ENCODE measurements around the gene MX2.

DNA sequence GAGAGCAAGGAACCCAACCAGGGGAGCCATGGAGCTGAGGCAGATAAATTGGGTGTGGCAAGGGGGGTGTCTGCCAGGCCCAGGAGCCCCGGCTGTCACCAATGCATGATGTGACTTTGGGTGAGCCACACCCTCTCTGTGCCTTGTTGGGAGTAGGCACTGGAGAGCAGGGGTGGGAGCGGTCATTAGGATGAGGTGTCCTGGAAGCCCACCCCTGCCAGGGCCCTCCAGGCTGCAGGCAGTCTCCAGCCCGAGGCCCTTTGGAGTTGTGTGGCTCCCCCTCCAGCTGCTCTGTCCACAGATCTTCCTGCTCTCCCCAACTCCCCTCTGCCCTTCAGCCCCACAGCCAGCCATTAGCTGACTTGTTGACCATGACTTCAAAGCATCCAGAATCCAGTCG, 11.4 kb downstream of the MX2 start:
- no peak for TF ChIP-seq SMC3 (conservative IDR thresholded peaks at IDR 0.05; ENCODE audit: poor library complexity)
- no peak for TF ChIP-seq MXI1 (conservative IDR thresholded peaks at IDR 0.05; ENCODE audit: poor library complexity, severe bottlenecking)
- TF ChIP-seq, protein P1, sequence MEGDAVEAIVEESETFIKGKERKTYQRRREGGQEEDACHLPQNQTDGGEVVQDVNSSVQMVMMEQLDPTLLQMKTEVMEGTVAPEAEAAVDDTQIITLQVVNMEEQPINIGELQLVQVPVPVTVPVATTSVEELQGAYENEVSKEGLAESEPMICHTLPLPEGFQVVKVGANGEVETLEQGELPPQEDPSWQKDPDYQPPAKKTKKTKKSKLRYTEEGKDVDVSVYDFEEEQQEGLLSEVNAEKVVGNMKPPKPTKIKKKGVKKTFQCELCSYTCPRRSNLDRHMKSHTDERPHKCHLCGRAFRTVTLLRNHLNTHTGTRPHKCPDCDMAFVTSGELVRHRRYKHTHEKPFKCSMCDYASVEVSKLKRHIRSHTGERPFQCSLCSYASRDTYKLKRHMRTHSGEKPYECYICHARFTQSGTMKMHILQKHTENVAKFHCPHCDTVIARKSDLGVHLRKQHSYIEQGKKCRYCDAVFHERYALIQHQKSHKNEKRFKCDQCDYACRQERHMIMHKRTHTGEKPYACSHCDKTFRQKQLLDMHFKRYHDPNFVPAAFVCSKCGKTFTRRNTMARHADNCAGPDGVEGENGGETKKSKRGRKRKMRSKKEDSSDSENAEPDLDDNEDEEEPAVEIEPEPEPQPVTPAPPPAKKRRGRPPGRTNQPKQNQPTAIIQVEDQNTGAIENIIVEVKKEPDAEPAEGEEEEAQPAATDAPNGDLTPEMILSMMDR (IDR thresholded peaks at IDR 0.05; ENCODE audit: poor library complexity, severe bottlenecking), result no peak

Measured in neural cell (in vitro differentiated cells).